Activated T-helper 9 cell treated with anti-CD3 and anti-CD28 coated beads, Interleukin-2, amount 50 U/mL, for 16 hours (primary cell): ENCODE measurements around the gene KIF16B.
A peak's percentile ranks its signal among the peaks of the same experiment; 100 is the strongest.
"Not testable (repeated sequence)": the region's sequence is repeated elsewhere in the genome, so short reads cannot be mapped to it uniquely, and the experiment has no call there.

ENCODE experiments used
- DNase-seq: peaks from one replicate; pipeline ENCODE4 v3.0.0-alpha.2; 2020; ENCODE audit warnings: low read depth

KIF16B gene, protein sequence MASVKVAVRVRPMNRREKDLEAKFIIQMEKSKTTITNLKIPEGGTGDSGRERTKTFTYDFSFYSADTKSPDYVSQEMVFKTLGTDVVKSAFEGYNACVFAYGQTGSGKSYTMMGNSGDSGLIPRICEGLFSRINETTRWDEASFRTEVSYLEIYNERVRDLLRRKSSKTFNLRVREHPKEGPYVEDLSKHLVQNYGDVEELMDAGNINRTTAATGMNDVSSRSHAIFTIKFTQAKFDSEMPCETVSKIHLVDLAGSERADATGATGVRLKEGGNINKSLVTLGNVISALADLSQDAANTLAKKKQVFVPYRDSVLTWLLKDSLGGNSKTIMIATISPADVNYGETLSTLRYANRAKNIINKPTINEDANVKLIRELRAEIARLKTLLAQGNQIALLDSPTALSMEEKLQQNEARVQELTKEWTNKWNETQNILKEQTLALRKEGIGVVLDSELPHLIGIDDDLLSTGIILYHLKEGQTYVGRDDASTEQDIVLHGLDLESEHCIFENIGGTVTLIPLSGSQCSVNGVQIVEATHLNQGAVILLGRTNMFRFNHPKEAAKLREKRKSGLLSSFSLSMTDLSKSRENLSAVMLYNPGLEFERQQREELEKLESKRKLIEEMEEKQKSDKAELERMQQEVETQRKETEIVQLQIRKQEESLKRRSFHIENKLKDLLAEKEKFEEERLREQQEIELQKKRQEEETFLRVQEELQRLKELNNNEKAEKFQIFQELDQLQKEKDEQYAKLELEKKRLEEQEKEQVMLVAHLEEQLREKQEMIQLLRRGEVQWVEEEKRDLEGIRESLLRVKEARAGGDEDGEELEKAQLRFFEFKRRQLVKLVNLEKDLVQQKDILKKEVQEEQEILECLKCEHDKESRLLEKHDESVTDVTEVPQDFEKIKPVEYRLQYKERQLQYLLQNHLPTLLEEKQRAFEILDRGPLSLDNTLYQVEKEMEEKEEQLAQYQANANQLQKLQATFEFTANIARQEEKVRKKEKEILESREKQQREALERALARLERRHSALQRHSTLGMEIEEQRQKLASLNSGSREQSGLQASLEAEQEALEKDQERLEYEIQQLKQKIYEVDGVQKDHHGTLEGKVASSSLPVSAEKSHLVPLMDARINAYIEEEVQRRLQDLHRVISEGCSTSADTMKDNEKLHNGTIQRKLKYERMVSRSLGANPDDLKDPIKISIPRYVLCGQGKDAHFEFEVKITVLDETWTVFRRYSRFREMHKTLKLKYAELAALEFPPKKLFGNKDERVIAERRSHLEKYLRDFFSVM (N-terminal part only)

DNA sequence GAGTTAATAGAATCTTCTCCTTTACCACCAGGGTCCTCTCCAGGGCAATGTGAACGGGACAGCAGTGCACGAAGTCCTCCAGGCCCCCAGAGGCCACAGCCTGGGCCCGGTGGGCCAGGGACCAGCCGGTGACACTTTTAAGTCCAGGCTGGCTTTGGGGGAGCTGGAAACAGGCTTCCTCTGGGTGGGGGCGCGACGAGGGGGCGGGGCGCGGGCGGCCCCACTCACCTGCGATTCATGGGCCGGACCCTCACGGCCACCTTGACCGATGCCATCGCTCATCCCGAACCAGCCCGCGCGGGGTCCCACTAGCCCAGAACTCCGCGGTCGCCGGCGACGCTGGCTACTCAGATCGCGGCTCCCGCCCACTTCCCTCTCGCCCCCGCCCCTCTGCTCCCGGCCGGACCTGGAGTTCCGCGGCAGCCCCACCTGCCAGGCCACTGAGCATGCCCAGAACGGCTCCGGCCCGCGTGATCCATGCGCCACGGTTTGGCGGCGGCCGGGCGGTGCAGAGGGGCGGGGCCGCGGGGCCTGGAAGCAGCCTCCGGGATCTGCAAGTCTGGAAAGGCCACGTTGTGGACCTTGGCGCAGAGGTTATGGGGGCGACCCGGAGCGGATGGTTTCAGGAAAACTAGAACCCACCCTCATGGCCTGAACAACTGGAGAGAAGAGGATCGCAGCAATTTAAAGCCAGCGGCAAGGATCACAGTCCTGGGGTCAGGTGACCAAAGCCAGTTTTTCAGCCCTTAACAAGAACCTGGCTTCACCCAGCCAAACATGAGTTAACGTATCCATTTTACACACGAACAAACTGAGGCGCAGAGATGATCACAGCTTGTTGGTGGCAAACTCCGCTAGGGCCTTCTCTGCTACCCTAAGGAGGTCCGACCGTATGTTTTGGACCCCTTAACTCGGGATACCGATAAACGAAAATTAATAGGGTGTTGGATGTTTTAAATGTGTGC, at the start of gene KIF16B:
KIF16B (minus strand) TSS at position 448 of the 965 bp plus-strand sequence; CDS start at position 275, 173 bp downstream.
- DNase-seq: peak; percentile 76

- no peak for DNase-seq
Measured at GRCh38 chr20:16622501-16622900, 49.3 kb upstream of the KIF16B start.

- no peak for DNase-seq
Measured at GRCh38 chr20:16621435-16622141, 48.3 kb upstream of the KIF16B start.

DNA sequence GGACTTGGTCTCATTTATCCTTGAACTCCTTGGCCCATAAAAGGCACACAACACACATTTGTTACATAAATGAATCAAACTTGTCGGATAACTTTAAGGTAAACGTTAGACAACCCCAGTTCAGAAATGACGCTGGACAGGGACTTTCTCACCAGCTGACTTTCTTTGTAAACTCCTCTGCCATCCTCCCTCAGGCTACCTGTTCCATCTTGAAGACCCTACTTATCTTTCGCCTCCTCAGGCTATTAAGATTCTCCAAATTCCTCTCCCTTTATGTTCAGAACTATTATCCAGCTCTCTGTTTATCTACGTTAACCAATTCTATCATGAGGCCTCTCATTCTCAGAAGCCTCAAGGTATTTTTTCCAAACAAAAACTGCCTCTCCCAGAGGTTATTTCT, 47.7 kb upstream of the KIF16B start:
- DNase-seq: no peak

- no peak for DNase-seq
Measured at GRCh38 chr20:16619953-16620352, 46.7 kb upstream of the KIF16B start.

- DNase-seq: no peak
Measured at GRCh38 chr20:16617056-16617455, 43.8 kb upstream of the KIF16B start.

DNA sequence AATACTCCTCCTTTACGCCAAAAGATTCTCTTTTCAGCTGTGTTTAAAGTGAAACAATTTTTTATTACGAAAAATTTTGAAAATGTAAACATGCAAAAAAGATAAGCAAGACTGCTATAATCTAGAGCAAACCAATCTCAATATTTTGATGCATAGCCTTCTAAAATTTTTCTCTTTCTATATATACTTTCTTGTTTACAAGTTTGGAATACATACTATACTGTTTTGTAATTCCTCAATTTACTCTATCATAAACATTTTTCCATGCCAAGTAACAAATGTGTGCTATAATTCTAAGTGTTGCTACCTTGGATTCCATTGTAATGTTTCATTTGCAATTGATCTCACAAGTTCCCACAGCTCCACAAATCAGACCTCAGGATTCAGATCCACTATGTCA, 43.1 kb upstream of the KIF16B start:
- DNase-seq: no peak

GRCh38 chr20:16615199-16615598, 42.0 kb upstream of the KIF16B start:
- DNase-seq: no peak

DNA sequence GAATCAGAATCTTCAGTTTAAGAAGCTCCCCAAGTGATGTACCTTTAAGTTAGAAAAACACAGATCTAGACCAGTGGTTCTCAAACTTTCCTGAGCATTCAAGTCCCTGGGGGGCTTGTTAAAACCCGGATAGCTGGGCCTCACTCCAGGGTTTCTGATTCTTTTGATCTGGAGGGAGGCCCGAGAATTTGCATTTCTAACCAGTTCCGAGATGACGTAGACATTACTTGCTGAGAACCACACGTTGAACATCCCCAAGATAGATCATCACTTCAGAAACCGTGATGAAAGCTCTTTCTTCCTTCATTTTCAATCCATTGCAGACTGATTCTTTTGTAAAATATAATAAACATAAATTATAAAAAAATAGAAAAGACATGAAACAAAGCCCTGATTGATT, 40.7 kb upstream of the KIF16B start:
- DNase-seq: no peak

- no peak for DNase-seq
Measured at GRCh38 chr20:16612706-16613105, 39.5 kb upstream of the KIF16B start.

- DNase-seq: no peak
Measured at GRCh38 chr20:16611817-16612216, 38.6 kb upstream of the KIF16B start.

GRCh38 chr20:16609066-16609465, 35.8 kb upstream of the KIF16B start:
- no peak for DNase-seq

GRCh38 chr20:16608277-16608650, 35.0 kb upstream of the KIF16B start:
- no peak for DNase-seq

GRCh38 chr20:16607364-16608276, 34.4 kb upstream of the KIF16B start:
- no peak for DNase-seq

DNA sequence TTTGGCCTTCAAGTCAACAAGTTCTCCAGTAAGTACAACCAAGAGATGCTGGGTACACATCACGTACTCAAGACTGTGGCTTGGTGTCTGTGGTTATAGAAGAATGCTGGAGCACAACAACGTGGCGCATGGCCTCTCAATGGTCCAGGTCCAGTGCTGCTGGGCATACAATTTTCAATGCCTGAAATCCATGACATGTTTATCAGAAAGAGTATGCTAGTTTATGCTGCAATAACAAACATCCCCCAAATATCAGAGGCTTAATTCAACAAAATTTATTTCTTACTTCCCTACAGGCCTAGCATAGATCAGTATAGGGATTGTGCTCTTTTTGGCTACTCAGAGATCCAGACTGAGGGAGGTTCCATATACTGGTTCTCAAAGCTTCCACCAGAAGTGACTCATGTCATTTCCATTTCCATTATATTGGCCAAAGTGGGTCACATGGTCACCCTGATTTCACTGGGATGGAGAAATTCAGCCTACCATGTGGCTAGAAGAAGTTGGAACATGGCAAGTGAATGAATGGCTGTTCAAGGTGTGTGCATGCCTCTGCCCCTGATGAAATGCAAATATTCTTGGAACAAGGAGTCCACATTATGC, 33.3 kb upstream of the KIF16B start:
- DNase-seq: no peak

DNA sequence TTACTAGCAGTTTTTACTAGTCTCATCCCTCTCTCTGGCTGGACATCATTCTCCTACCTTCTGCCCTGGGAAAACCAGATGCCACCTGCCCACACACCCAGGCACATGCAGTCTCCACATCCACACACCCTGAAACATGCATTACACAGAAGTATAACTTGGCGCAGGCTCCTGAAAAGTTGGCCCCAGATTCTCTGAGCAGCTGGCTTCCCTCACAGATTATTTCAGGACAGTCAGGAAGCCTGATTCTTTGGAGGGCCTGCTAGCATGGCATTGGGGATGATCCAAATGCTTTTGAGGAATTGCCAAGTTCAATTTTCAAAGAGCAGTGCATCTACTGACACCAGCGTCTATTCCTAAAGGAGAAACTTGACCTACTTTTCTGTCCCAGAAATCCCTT, 27.8 kb upstream of the KIF16B start:
- DNase-seq: no peak

DNA sequence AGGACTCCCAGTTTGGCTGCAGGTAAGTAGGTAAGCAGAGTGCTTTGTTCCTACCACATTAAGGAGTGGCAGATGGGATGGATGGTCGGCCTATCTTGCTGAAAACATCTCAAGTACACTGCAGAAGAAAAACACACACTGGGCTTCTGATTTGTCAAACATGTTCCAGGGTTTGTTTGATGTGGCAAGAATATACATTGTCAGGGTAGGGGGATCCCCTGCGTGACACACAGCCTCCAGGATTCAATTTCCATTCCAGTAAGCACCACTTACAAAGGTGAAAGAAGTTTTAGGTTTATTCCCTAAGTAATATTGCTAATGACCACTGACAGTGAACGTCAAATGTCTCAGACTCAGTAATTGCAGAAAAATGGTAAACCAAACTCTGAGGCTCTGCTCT, 26.0 kb upstream of the KIF16B start:
- no peak for DNase-seq

GRCh38 chr20:16596991-16597390, 23.7 kb upstream of the KIF16B start:
- no peak for DNase-seq

- not testable (repeated sequence) for DNase-seq
Measured at GRCh38 chr20:16596404-16596803, 23.2 kb upstream of the KIF16B start.
